Measurements from ENCODE around the gene JPH3. TPM values are rescaled to one million over a fixed set of nuclear protein-coding genes. Genes with fewer than 3 reads are reported as not detected.
"Not testable (repeated sequence)": the region's sequence is repeated elsewhere in the genome, so short reads cannot be mapped to it uniquely, and the experiment has no call there.

JPH3 gene
- polyA plus RNA-seq, 1 donor from 2014 or later: not detected

DNA sequence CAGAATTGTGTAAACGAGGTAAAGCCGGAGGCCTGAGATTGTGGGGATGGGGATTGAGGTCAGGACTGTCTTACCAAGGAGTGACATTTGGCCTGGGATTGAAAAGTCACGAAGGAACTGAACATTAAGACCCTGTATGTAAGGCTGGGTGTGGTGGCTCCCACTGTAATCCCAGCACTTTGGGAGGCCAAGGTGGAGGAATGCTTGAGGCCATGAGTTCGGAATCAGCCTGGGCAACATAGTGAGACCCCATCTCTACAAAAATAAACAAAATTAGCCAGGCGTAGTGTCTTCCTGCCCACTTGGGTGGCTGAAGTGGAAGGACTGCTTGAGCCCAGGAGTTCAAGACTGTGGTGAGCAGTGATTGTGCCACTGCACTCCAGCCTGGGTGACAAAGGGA is 75.5 kb downstream of the JPH3 start:
- no peaks in the 10 kb centered on the region for H3K27me3 Mint-ChIP-seq

GRCh38 chr16:87678618-87679017 is 76.3 kb downstream of the JPH3 start:
- no peaks in the 10 kb centered on the region for H3K27me3 Mint-ChIP-seq
- H3K9me3 Mint-ChIP-seq: no peaks in the 10 kb centered on the region
- peaks cover 6 to 14% (median 11%) of the 10 kb centered on the region in 3 donors for H3K4me1 Mint-ChIP-seq
- H3K4me3 Mint-ChIP-seq: no peak overlapping the region
- no peaks in the 10 kb centered on the region for H3K36me3 Mint-ChIP-seq
- no peak overlapping the region for H3K27ac Mint-ChIP-seq

More for the DNA sequence above, 75.5 kb downstream of the JPH3 start:
- H3K4me3 Mint-ChIP-seq: no peak overlapping the region
- no peaks in the 10 kb centered on the region for H3K36me3 Mint-ChIP-seq
- H3K27ac Mint-ChIP-seq: no peak overlapping the region
- H3K4me1 Mint-ChIP-seq: peaks cover 6 to 14% (median 11%) of the 10 kb centered on the region in 3 donors
- no peaks in the 10 kb centered on the region for H3K9me3 Mint-ChIP-seq

- H3K4me3 Mint-ChIP-seq: no peak overlapping the region
- H3K27ac Mint-ChIP-seq: peak overlapping the region in 1 of 3 donors; percentile 86
- peaks cover 6 to 10% (median 8%) of the 10 kb centered on the region in 3 donors for H3K4me1 Mint-ChIP-seq
- H3K9me3 Mint-ChIP-seq: no peaks in the 10 kb centered on the region
- no peaks in the 10 kb centered on the region for H3K27me3 Mint-ChIP-seq
- H3K36me3 Mint-ChIP-seq: no peaks in the 10 kb centered on the region
Observed at GRCh38 chr16:87679593-87680271, 77.4 kb downstream of the JPH3 start.

GRCh38 chr16:87680272-87680644 is 78.0 kb downstream of the JPH3 start:
- peaks cover 6 to 8% (median 8%) of the 10 kb centered on the region in 3 donors for H3K4me1 Mint-ChIP-seq
- H3K9me3 Mint-ChIP-seq: no peaks in the 10 kb centered on the region
- H3K36me3 Mint-ChIP-seq: no peaks in the 10 kb centered on the region
- no peaks in the 10 kb centered on the region for H3K27me3 Mint-ChIP-seq
- H3K27ac Mint-ChIP-seq: peak overlapping the region in 1 of 3 donors; percentile 86
- no peak overlapping the region for H3K4me3 Mint-ChIP-seq

DNA sequence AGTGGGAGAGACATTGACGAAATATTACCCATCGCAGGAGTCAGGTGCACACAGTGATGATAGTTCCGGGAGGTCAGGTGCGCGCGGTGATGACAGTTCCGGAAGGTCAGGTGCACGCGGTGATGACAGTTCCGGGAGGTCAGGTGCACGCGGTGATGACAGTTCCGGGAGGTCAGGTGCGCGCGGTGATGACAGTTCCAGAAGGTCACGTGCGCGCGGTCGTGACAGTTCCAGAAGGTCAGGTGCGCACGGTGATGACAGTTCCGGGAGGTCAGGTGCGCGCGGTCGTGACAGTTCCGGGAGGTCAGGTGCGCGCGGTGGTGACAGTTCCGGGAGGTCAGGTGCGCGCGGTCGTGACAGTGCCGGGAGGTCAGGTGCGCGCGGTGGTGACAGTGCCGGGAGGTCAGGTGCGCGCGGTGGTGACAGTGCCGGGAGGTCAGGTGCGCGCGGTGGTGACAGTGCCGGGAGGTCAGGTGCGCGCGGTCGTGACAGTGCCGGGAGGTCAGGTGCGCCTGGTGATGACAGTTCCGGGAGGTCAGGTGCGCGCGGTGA is 78.8 kb downstream of the JPH3 start:
- not testable (repeated sequence) for H3K36me3 Mint-ChIP-seq, H3K4me1 Mint-ChIP-seq, H3K4me3 Mint-ChIP-seq, H3K9me3 Mint-ChIP-seq, H3K27me3 Mint-ChIP-seq
- peak overlapping the region in 1 of 3 donors; percentile 44 for H3K27ac Mint-ChIP-seq

- H3K9me3 Mint-ChIP-seq: no peaks in the 10 kb centered on the region
- peaks cover 1% of the 10 kb centered on the region for H3K27me3 Mint-ChIP-seq
- H3K4me3 Mint-ChIP-seq: peak overlapping the region in 1 of 4 donors; percentile 9
Observed at GRCh38 chr16:87681981-87682570, 79.8 kb downstream of the JPH3 start.

GRCh38 chr16:87682852-87683399 is 80.6 kb downstream of the JPH3 start:
- no peak overlapping the region for H3K4me3 Mint-ChIP-seq
- H3K27me3 Mint-ChIP-seq: peaks cover 3% of the 10 kb centered on the region
- H3K4me1 Mint-ChIP-seq: peaks cover 6 to 8% (median 6%) of the 10 kb centered on the region in 3 donors
- no peaks in the 10 kb centered on the region for H3K36me3 Mint-ChIP-seq
- no peaks in the 10 kb centered on the region for H3K9me3 Mint-ChIP-seq
- no peak overlapping the region for H3K27ac Mint-ChIP-seq

More at GRCh38 chr16:87681981-87682570, 79.8 kb downstream of the JPH3 start:
- Mint-ChIP-seq H3K4me1 (peaks cover 6 to 8% (median 6%) of the 10 kb centered on the region in 3 donors), H3K36me3 (no peaks in the 10 kb centered on the region), H3K27ac (no peak overlapping the region)

DNA sequence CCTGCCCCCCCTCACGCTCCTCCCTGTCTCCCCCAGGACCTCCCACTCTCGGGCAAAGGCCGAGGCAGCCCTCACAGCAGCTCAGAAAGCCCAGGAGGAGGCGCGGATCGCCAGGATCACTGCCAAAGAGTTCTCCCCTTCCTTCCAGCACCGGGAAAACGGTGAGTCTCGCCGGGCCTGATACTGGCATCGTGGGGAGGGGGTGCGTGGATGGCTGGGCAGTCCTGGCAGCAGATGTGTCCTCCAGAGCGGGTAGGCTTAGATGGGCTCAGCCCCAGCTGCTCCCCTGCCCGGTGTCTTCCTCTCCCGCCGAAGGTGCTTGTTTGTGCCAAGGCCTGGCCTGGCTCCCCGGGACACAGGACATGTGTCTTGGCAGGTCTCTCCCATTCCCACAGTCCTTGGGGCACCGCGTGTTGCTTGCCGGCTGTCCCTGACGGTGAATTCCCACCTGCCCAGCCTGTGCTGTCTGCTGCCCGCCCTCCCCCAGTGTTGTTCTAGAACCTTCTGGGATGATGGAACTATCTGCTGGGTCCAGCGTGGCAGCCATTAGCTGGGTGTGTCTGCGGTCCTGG is 81.9 kb downstream of the JPH3 start:
- H3K4me3 Mint-ChIP-seq: peak overlapping the region in 1 of 4 donors; percentile 41
- H3K9me3 Mint-ChIP-seq: no peaks in the 10 kb centered on the region
- H3K4me1 Mint-ChIP-seq: peaks cover 6 to 8% (median 6%) of the 10 kb centered on the region in 3 donors
- peaks cover 4% of the 10 kb centered on the region for H3K27me3 Mint-ChIP-seq
- H3K27ac Mint-ChIP-seq: no peak overlapping the region
- no peaks in the 10 kb centered on the region for H3K36me3 Mint-ChIP-seq

DNA sequence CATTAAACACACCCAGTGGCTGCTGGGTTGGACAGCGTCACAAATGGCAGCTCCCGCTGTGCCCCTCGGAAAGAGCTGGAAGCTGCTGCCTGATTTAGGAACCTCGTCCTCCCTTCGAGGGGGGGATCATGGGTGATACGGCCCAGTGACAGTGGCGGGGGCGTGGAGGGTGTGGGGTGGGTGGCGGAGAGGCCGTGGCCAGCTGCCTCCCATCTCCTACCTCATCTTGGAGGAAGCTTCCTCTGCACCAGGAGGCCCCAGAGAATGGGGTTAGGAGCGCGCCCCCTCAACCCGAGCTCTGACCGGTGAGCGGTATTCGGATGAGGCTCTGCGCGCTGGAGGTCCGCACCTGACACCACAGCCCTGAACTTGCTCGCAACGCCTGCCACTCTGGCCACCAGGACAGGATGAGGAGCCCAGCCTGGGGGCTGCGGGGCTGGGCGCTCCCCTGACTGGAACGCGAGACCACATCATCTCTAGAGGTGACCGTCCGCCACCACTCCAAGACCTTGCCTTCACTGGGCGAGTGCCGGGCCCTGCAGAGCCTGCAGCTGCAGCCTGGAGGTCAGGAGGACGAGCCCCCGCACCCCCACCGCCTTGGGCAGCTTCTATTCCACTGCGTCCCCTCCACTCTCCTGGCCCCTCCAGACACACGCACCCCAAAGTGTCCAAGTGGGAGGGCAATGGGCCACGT is 82.5 kb downstream of the JPH3 start:
- no peaks in the 10 kb centered on the region for H3K36me3 Mint-ChIP-seq
- H3K9me3 Mint-ChIP-seq: no peaks in the 10 kb centered on the region
- H3K27ac Mint-ChIP-seq: no peak overlapping the region
- H3K27me3 Mint-ChIP-seq: peaks cover 4% of the 10 kb centered on the region
- H3K4me3 Mint-ChIP-seq: peak overlapping the region in 1 of 4 donors; percentile 41
- H3K4me1 Mint-ChIP-seq: peaks cover 6 to 8% (median 6%) of the 10 kb centered on the region in 3 donors

- Mint-ChIP-seq H3K27ac (no peak overlapping the region), H3K9me3 (no peaks in the 10 kb centered on the region), H3K36me3 (no peaks in the 10 kb centered on the region), H3K27me3 (peaks cover 5% of the 10 kb centered on the region), H3K4me3 (peak overlapping the region in 1 of 4 donors; percentile 41), H3K4me1 (peaks cover 6 to 8% (median 6%) of the 10 kb centered on the region in 3 donors)
Observed at GRCh38 chr16:87685405-87685755, 83.1 kb downstream of the JPH3 start.

GRCh38 chr16:87685766-87686165 is 83.5 kb downstream of the JPH3 start:
- H3K27me3 Mint-ChIP-seq: peaks cover 6% of the 10 kb centered on the region
- no peak overlapping the region for H3K4me3 Mint-ChIP-seq
- H3K4me1 Mint-ChIP-seq: peaks cover 5 to 7% (median 6%) of the 10 kb centered on the region in 3 donors

GRCh38 chr16:87686697-87687096 is 84.4 kb downstream of the JPH3 start:
- Mint-ChIP-seq H3K36me3 (no peaks in the 10 kb centered on the region), H3K9me3 (no peaks in the 10 kb centered on the region), H3K4me3 (no peak overlapping the region), H3K4me1 (peaks cover 5 to 8% (median 6%) of the 10 kb centered on the region in 3 donors), H3K27ac (no peak overlapping the region), H3K27me3 (peaks cover 6% of the 10 kb centered on the region)

More at GRCh38 chr16:87685766-87686165, 83.5 kb downstream of the JPH3 start:
- no peaks in the 10 kb centered on the region for H3K36me3 Mint-ChIP-seq
- no peak overlapping the region for H3K27ac Mint-ChIP-seq
- no peaks in the 10 kb centered on the region for H3K9me3 Mint-ChIP-seq

GRCh38 chr16:87687126-87687910 is 85.0 kb downstream of the JPH3 start:
- no peak overlapping the region for H3K27ac Mint-ChIP-seq
- no peak overlapping the region for H3K4me3 Mint-ChIP-seq
- H3K4me1 Mint-ChIP-seq: peaks cover under 1 to 4% (median 1%) of the 10 kb centered on the region in 3 donors
- H3K9me3 Mint-ChIP-seq: no peaks in the 10 kb centered on the region
- H3K27me3 Mint-ChIP-seq: peaks cover 6% of the 10 kb centered on the region
- no peaks in the 10 kb centered on the region for H3K36me3 Mint-ChIP-seq

DNA sequence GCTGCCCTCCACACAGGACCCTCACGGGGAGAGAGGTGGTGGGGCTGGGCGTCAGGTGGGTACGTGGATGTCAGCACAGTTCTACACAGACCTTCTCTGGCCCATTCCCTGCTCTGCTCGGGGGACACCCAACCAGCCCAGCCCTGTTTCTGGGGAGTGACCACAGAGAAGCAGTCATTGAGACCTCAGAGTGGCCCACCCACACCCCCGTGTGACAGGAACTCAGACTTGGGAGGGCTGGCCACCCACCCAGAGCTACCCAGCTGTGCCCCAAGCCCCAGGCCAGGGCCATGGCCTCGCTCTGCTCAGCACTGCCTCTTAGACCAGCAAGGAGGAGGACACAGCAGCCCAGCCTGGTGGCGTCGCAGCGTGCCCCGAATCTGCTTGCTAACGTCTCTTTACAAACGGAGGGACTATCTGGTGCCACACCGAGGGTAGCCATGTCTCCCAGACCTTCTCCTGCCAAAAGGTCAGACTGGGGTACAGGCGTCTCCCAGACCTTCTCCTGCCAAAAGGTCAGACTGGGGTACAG is 85.8 kb downstream of the JPH3 start:
- no peaks in the 10 kb centered on the region for H3K36me3 Mint-ChIP-seq
- H3K4me1 Mint-ChIP-seq: peaks cover 0 to 2% (median 0%) of the 10 kb centered on the region in 3 donors
- H3K27me3 Mint-ChIP-seq: peaks cover 6% of the 10 kb centered on the region
- no peak overlapping the region for H3K4me3 Mint-ChIP-seq
- H3K27ac Mint-ChIP-seq: no peak overlapping the region
- no peaks in the 10 kb centered on the region for H3K9me3 Mint-ChIP-seq

All from IgD-negative memory B cell (primary cell).